ENCODE measurements around the gene IRF1. TPM values are rescaled to one million over a fixed set of nuclear protein-coding genes. Genes with fewer than 3 reads are reported as not detected.

Gene IRF1
- total RNA-seq, 1 experiment from 2014 or later: 48.9 TPM

GRCh38 chr5:132433141-132433540 lies 57.4 kb downstream of the IRF1 start:
- Histone ChIP-seq H3K4me3 (ENCODE audit: low read depth in 2 of 2, low read length in 2 of 2) (no peak overlapping the region), H3K27ac (ENCODE audit: low read length) (no peak overlapping the region), H3K9me3 (ENCODE audit: control insufficient read depth, insufficient read depth, low read depth, low read length) (no peaks in the 10 kb centered on the region), H3K4me1 (ENCODE audit: control insufficient read depth, insufficient read depth, low read length) (peaks cover 10% of the 10 kb centered on the region), H3K36me3 (ENCODE audit: control insufficient read depth, insufficient read depth, low read length) (no peaks in the 10 kb centered on the region), H3K27me3 (ENCODE audit: control insufficient read depth, insufficient read depth, low read length) (no peaks in the 10 kb centered on the region)
- ATAC-seq: no peak
- ChIA-PET POLR2A (interaction anchor here (0.6 to 0.7 kb wide), 2 partner anchors 16 to 20 kb away, joined by 7 to 10 read pairs; no protein-coding TSS in a partner anchor), CTCF (no interaction called here)
- in situ Hi-C loops (cut with HindIII; ENCODE audit: low pct_unique_long_range_greater_than_20kb, low sequenced_read_pairs) (no loop called here), intact Hi-C loops (cut with micrococcal nuclease; ENCODE audit: unreplicated experiment) (no loop called here)
- TF ChIP-seq, protein P1, sequence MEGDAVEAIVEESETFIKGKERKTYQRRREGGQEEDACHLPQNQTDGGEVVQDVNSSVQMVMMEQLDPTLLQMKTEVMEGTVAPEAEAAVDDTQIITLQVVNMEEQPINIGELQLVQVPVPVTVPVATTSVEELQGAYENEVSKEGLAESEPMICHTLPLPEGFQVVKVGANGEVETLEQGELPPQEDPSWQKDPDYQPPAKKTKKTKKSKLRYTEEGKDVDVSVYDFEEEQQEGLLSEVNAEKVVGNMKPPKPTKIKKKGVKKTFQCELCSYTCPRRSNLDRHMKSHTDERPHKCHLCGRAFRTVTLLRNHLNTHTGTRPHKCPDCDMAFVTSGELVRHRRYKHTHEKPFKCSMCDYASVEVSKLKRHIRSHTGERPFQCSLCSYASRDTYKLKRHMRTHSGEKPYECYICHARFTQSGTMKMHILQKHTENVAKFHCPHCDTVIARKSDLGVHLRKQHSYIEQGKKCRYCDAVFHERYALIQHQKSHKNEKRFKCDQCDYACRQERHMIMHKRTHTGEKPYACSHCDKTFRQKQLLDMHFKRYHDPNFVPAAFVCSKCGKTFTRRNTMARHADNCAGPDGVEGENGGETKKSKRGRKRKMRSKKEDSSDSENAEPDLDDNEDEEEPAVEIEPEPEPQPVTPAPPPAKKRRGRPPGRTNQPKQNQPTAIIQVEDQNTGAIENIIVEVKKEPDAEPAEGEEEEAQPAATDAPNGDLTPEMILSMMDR (IDR thresholded peaks at IDR 0.05): no peak
- TF ChIP-seq POLR2AphosphoS5 (IDR thresholded peaks at IDR 0.05; ENCODE audit: low read depth, low read length): no peak
- no peak for TF ChIP-seq SIN3A (IDR thresholded peaks at IDR 0.05; ENCODE audit: borderline replicate concordance, insufficient read depth, low read depth, low read length)
- TF ChIP-seq TCF7L2 (IDR thresholded peaks at IDR 0.05; ENCODE audit: low read depth, low read length): no peak
- TF ChIP-seq, protein P2, sequence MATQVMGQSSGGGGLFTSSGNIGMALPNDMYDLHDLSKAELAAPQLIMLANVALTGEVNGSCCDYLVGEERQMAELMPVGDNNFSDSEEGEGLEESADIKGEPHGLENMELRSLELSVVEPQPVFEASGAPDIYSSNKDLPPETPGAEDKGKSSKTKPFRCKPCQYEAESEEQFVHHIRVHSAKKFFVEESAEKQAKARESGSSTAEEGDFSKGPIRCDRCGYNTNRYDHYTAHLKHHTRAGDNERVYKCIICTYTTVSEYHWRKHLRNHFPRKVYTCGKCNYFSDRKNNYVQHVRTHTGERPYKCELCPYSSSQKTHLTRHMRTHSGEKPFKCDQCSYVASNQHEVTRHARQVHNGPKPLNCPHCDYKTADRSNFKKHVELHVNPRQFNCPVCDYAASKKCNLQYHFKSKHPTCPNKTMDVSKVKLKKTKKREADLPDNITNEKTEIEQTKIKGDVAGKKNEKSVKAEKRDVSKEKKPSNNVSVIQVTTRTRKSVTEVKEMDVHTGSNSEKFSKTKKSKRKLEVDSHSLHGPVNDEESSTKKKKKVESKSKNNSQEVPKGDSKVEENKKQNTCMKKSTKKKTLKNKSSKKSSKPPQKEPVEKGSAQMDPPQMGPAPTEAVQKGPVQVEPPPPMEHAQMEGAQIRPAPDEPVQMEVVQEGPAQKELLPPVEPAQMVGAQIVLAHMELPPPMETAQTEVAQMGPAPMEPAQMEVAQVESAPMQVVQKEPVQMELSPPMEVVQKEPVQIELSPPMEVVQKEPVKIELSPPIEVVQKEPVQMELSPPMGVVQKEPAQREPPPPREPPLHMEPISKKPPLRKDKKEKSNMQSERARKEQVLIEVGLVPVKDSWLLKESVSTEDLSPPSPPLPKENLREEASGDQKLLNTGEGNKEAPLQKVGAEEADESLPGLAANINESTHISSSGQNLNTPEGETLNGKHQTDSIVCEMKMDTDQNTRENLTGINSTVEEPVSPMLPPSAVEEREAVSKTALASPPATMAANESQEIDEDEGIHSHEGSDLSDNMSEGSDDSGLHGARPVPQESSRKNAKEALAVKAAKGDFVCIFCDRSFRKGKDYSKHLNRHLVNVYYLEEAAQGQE (IDR thresholded peaks at IDR 0.05; ENCODE audit: insufficient read depth in 1 of 2, low read depth in 2 of 2, low read length in 1 of 2): no peak
- no TSS peak for BruUV-seq (replicated peaks)
- no peak for DNase-seq (ENCODE audit: low read depth, low spot score)

DNA sequence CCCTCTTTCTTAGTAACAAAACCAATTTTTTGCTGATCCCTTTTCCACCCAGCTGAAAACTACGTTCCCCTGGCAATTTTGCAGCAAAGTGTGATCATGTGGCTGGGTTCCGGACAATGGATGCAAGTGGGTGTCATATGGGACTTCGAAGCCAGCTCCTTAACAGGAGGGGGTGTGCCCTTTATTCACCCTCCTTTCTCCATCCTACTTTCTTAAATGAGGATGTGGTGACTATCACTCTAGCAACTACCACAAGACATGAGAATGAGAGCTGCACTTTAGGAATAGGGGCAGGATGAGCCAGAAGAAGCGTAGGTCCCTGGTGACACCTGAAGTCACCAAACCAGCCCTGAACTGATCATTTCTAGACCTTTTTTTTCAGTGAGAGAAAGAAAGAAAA lies 58.9 kb downstream of the IRF1 start:
- CTCF ChIA-PET: interaction anchor here (1.6 kb wide), 1 partner anchor 48 kb away, joined by 4 read pairs; no protein-coding TSS in a partner anchor
- Histone ChIP-seq H3K27me3 (ENCODE audit: control insufficient read depth, insufficient read depth, low read length) (no peaks in the 10 kb centered on the region), H3K4me1 (ENCODE audit: control insufficient read depth, insufficient read depth, low read length) (peaks cover 23% of the 10 kb centered on the region), H3K36me3 (ENCODE audit: control insufficient read depth, insufficient read depth, low read length) (no peaks in the 10 kb centered on the region), H3K9me3 (ENCODE audit: control insufficient read depth, insufficient read depth, low read depth, low read length) (no peaks in the 10 kb centered on the region), H3K4me3 (ENCODE audit: low read depth in 2 of 2, low read length in 2 of 2) (no peak overlapping the region), H3K27ac (ENCODE audit: low read length) (no peak overlapping the region)
- intact Hi-C loops (cut with micrococcal nuclease; ENCODE audit: unreplicated experiment) (loop anchor here (1.0 kb wide), 1 partner anchor 47 kb away; no protein-coding TSS in a partner anchor), in situ Hi-C loops (cut with HindIII; ENCODE audit: low pct_unique_long_range_greater_than_20kb, low sequenced_read_pairs) (no loop called here)
- POLR2A ChIA-PET: no interaction called here
- TF ChIP-seq TCF7L2 (IDR thresholded peaks at IDR 0.05; ENCODE audit: low read depth, low read length) (no peak), SIN3A (IDR thresholded peaks at IDR 0.05; ENCODE audit: borderline replicate concordance, insufficient read depth, low read depth, low read length) (no peak), POLR2AphosphoS5 (IDR thresholded peaks at IDR 0.05; ENCODE audit: low read depth, low read length) (no peak)
- TF ChIP-seq, protein P1 (IDR thresholded peaks at IDR 0.05): no peak
- TF ChIP-seq, protein P2 (IDR thresholded peaks at IDR 0.05; ENCODE audit: insufficient read depth in 1 of 2, low read depth in 2 of 2, low read length in 1 of 2): no peak
- no TSS peak for BruUV-seq (replicated peaks)
- DNase-seq (ENCODE audit: low read depth, low spot score) (no peak), ATAC-seq (no peak)
